Endothelial cell of umbilical vein (primary cell): ENCODE measurements around the gene DUSP22. TPM values are rescaled to one million over a fixed set of nuclear protein-coding genes. Genes with fewer than 3 reads are reported as not detected.

Experiments used
- BruUV-seq: library from RNA; stranded (reverse); fragments of 400-500 nt; replicated peaks from 2 replicates; lab custom pipeline; 2021; lab: Mats Ljungman, UMichigan
- CTCF ChIA-PET: fragments of 300-600, 350-600 bp; sonication (Branson Sonifier 250); formaldehyde crosslinking; loops from one replicate; lab custom pipeline; 2021; ENCODE audit warnings: antibody characterized with exemption, inconsistent platforms; lab: Charles Lee
- POLR2A ChIA-PET: fragments of 300-600, 350-600 bp; sonication (Branson Sonifier 250); formaldehyde crosslinking; loops from one replicate; lab custom pipeline; 2021; ENCODE audit warnings: antibody characterized with exemption, inconsistent platforms; lab: Charles Lee
- DNase-seq: peaks from one replicate; pipeline ENCODE4 v3.0.0-alpha.2; 2011; ENCODE audit warnings: low read depth, low spot score
- FAIRE-seq: peaks from 2 replicates; lab custom pipeline; 2011; peaks lifted over from hg19 to GRCh38; lab: Jason Lieb, UNC
- H2AFZ ChIP-seq: 2 replicates; pipeline ENCODE4 v1.6.0; 2012; ENCODE audit warnings: low read depth, low read length, control low read depth, inconsistent platforms
- H3K27ac ChIP-seq: 2 replicates; pipeline ENCODE4 v1.5.1; 2011; ENCODE audit warnings: low read depth, mild to moderate bottlenecking, control low read depth, low read length, moderate library complexity; ENCODE audit not compliant: insufficient read depth
- H3K27me3 ChIP-seq, 2 experiments: 2 replicates each; pipeline versions ENCODE4 v1.6.0 to v1.6.1; 2011; ENCODE audit warnings: low read length in 2 of 2, mixed read lengths in 1 of 2; ENCODE audit not compliant: control insufficient read depth in 2 of 2, insufficient read depth in 2 of 2
- H3K36me3 ChIP-seq, 2 experiments: 2 replicates in 1 of 2; 3 replicates in 1 of 2; pipeline ENCODE4 v1.5.1; 2011; ENCODE audit warnings: low read length in 2 of 2, mild to moderate bottlenecking in 1 of 2, moderate library complexity in 1 of 2; ENCODE audit not compliant: control insufficient read depth in 2 of 2, insufficient read depth in 2 of 2; ENCODE audit errors: extremely low read depth in 1 of 2
- H3K4me1 ChIP-seq: 3 replicates; pipeline ENCODE4 v1.5.1; 2011; ENCODE audit warnings: mild to moderate bottlenecking, low read length; ENCODE audit not compliant: control insufficient read depth, insufficient read depth; ENCODE audit errors: extremely low read depth
- H3K4me2 ChIP-seq: 2 replicates; pipeline ENCODE4 v1.6.1; 2011; ENCODE audit warnings: low read length, control low read depth, mixed read lengths; ENCODE audit not compliant: insufficient read depth
- H3K4me3 ChIP-seq, 3 experiments: fragments of 200-600 bp in 1 of 3; sonication (generic), shearing (Covaris generic) in 1 of 3; replicated peaks in 1 of 3; 2 replicates each; pipeline ENCODE4 v1.5.1; 2011 to 2016; ENCODE audit warnings: control low read depth in 3 of 3, low read length in 3 of 3, mild to moderate bottlenecking in 2 of 3, inconsistent platforms in 1 of 3, low read depth in 1 of 3, moderate library complexity in 1 of 3; ENCODE audit not compliant: insufficient read depth in 1 of 3
- H3K79me2 ChIP-seq: 2 replicates; pipeline ENCODE4 v1.6.0; 2012; ENCODE audit warnings: low read length, inconsistent platforms; ENCODE audit not compliant: control insufficient read depth, insufficient read depth
- H3K9ac ChIP-seq: replicated peaks from 2 replicates; pipeline ENCODE3; 2011; ENCODE audit warnings: low read length, control low read depth; ENCODE audit not compliant: insufficient read depth; ENCODE audit errors: extremely low read depth
- H3K9me1 ChIP-seq: replicated peaks from 3 replicates; pipeline ENCODE4 v1.6.0; 2011; ENCODE audit warnings: mild to moderate bottlenecking, low read length; ENCODE audit not compliant: control insufficient read depth, insufficient read depth; ENCODE audit errors: extremely low read depth
- H3K9me3 ChIP-seq: replicated peaks from 2 replicates; pipeline ENCODE4 v1.5.1; 2012; ENCODE audit warnings: low read length, inconsistent platforms; ENCODE audit not compliant: control insufficient read depth, insufficient read depth
- H4K20me1 ChIP-seq: replicated peaks from 2 replicates; pipeline ENCODE3; 2011; ENCODE audit warnings: mild to moderate bottlenecking, low read length; ENCODE audit not compliant: control insufficient read depth, insufficient read depth; ENCODE audit errors: extremely low read depth
- EZH2 ChIP-seq: IDR thresholded peaks from 2 replicates; pipeline ENCODE4 v1.6.1; 2012; ENCODE audit warnings: borderline replicate concordance, low read depth, mild to moderate bottlenecking, moderate library complexity, low read length, inconsistent platforms; ENCODE audit not compliant: severe bottlenecking
- FOS ChIP-seq: IDR thresholded peaks from 2 replicates; pipeline ENCODE4 v1.6.1; 2011; ENCODE audit warnings: mild to moderate bottlenecking, low read length, moderate library complexity, borderline replicate concordance; ENCODE audit not compliant: insufficient read depth
- GATA2 ChIP-seq: IDR thresholded peaks from 2 replicates; pipeline ENCODE4 v1.7.0; 2011; ENCODE audit warnings: low read depth, mild to moderate bottlenecking, moderate library complexity, mixed read lengths, low read length; ENCODE audit not compliant: insufficient read length, insufficient read depth
- JUN ChIP-seq: IDR thresholded peaks from 2 replicates; pipeline ENCODE4 v1.6.1; 2011; ENCODE audit warnings: borderline replicate concordance, low read depth; ENCODE audit not compliant: insufficient read length, insufficient read depth
- MYC ChIP-seq: IDR thresholded peaks from one replicate; pipeline ENCODE4 v1.6.1; 2011; ENCODE audit warnings: mild to moderate bottlenecking, low read depth, low read length
- POLR2A ChIP-seq: IDR thresholded peaks from 2 replicates; pipeline ENCODE4 v1.6.1; 2012; ENCODE audit warnings: low read depth, mild to moderate bottlenecking, control low read depth, low read length
- POLR2AphosphoS5 ChIP-seq: IDR thresholded peaks from 2 replicates; pipeline ENCODE4 v1.6.1; 2012; ENCODE audit warnings: low read depth, mild to moderate bottlenecking, control low read depth, low read length, moderate library complexity; ENCODE audit not compliant: insufficient read depth
- dilution Hi-C: fragments of 300-500 bp; cut with MboI; formaldehyde crosslinking; loops from one replicate; pipeline ENCODE4 v1.15.0; 2019; ENCODE audit warnings: low sequenced_read_pairs; ENCODE audit not compliant: extremely low pct_ligation_motif_present
- intact Hi-C: fragments of 100-400 bp; cut with micrococcal nuclease; formaldehyde crosslinking; loops from one replicate; pipeline ENCODE4 v1.10.0; 2022
- polyA plus RNA-seq, 4 experiments: library from polyadenylated mRNA; depleted of rRNA in 3 of 4; stranded (reverse) in 3 of 4; unstranded in 1 of 4; fragments of >200 nt; gene quantifications; 2 replicates each; pipeline versions ENCODE4 v1.2.1 to v1.2.3, GENCODE V29; 2011 to 2012; ENCODE audit warnings: missing spikeins in 1 of 4
- total RNA-seq: library from RNA; stranded (reverse); gene quantifications from 2 replicates; pipeline ENCODE4 v1.2.3, GENCODE V29; 2021
- TF ChIP-seq, protein P1 (sequence below), 2 donors: IDR thresholded peaks; 1 replicate in 1 of 2; 2 replicates in 1 of 2; pipeline ENCODE4 v1.5.1; 2011; ENCODE audit warnings: low read length in 2 of 2, mild to moderate bottlenecking in 2 of 2, moderate library complexity in 2 of 2, control low read depth in 1 of 2, inconsistent platforms in 1 of 2, low read depth in 1 of 2; ENCODE audit not compliant: insufficient read depth in 1 of 2; ENCODE audit errors: extremely low read depth in 1 of 2
- TF ChIP-seq, protein P2 (sequence below): IDR thresholded peaks from 2 replicates; pipeline ENCODE4 v1.6.1; 2011; ENCODE audit not compliant: insufficient read depth, insufficient read length

DUSP22 gene
- total and polyA plus RNA-seq, 2 donors (not counting 3 experiments of a cell fraction or from before 2014, with no cell fraction given) = 23.2 to 33.9 TPM

- ChIA-PET CTCF (no interaction called here), POLR2A (no interaction called here)
- BruUV-seq = no TSS peak
- dilution Hi-C loops = no loop called here
- no peak overlapping the region for H2AFZ ChIP-seq
- H3K9ac ChIP-seq = no peak overlapping the region
- no peaks in the 10 kb centered on the region for H3K9me1 ChIP-seq
- no peaks in the 10 kb centered on the region for H4K20me1 ChIP-seq
- intact Hi-C loops = no loop called here
- peaks cover 0 to 9% of the 10 kb centered on the region in 2 experiments for H3K27me3 ChIP-seq
- FAIRE-seq = no peak
- H3K36me3 ChIP-seq = no peaks in the 10 kb centered on the region
- DNase-seq = no peak
- no peak overlapping the region for H3K27ac ChIP-seq
- H3K4me1 ChIP-seq = peaks cover 5% of the 10 kb centered on the region
- H3K79me2 ChIP-seq = no peaks in the 10 kb centered on the region
- H3K4me3 ChIP-seq = no peak overlapping the region
- H3K4me2 ChIP-seq = no peak overlapping the region
- H3K9me3 ChIP-seq = no peaks in the 10 kb centered on the region
- TF ChIP-seq POLR2A (no peak), EZH2 (no peak), POLR2AphosphoS5 (no peak), FOS (no peak), MYC (no peak), GATA2 (no peak), JUN (no peak)
- TF ChIP-seq, protein P1, sequence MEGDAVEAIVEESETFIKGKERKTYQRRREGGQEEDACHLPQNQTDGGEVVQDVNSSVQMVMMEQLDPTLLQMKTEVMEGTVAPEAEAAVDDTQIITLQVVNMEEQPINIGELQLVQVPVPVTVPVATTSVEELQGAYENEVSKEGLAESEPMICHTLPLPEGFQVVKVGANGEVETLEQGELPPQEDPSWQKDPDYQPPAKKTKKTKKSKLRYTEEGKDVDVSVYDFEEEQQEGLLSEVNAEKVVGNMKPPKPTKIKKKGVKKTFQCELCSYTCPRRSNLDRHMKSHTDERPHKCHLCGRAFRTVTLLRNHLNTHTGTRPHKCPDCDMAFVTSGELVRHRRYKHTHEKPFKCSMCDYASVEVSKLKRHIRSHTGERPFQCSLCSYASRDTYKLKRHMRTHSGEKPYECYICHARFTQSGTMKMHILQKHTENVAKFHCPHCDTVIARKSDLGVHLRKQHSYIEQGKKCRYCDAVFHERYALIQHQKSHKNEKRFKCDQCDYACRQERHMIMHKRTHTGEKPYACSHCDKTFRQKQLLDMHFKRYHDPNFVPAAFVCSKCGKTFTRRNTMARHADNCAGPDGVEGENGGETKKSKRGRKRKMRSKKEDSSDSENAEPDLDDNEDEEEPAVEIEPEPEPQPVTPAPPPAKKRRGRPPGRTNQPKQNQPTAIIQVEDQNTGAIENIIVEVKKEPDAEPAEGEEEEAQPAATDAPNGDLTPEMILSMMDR (IDR thresholded peaks at IDR 0.05; ENCODE audit: extremely low read depth in 1 of 2, insufficient read depth in 1 of 2, low read depth in 1 of 2, low read length in 2 of 2) = no peak
- TF ChIP-seq, protein P2, sequence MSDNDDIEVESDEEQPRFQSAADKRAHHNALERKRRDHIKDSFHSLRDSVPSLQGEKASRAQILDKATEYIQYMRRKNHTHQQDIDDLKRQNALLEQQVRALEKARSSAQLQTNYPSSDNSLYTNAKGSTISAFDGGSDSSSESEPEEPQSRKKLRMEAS = no peak
Measured at GRCh38 chr6:286681-287488, 5.4 kb upstream of the DUSP22 start.
